Prostate gland (tissue), 2 donors: ENCODE data around the gene FHL1.

Experiments
- CTCF ChIP-seq, 4 experiments: fragments of 200-600 bp in 2 of 4; fragments of 450-650 bp in 2 of 4; sonication (generic) in 2 of 4; IDR thresholded peaks; 1 replicate in 3 of 4; 2 replicates in 1 of 4; pipeline ENCODE4 v1.5.1; 2016 to 2019; ENCODE audit warnings: antibody characterized with exemption in 4 of 4, mild to moderate bottlenecking in 2 of 4, moderate library complexity in 2 of 4
- POLR2A ChIP-seq: fragments of 450-650 bp; IDR thresholded peaks from one replicate; pipeline ENCODE4 v1.6.1; 2016; ENCODE audit warnings: antibody characterized with exemption, mild to moderate bottlenecking

DNA sequence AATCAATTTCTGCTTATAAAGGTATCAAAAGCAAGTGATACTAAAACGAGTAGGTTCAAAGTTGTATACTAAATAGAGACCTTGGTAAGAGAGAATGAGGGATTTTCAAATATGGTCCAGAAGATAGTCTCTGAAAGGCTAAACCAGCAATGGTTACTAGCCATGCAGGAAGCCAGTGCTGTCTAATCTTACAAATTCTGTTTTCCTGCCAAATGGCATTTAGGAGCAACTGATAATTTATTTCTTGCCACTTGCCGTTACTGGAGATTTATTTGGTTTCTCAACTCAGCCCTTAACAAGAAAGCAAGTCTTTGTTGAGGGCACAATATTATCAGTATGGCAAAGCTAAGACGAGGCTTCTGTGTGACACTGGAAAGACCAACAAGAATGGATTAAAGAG is 56.6 kb downstream of the FHL1 start:
- TF ChIP-seq POLR2A (no peak), CTCF (IDR thresholded peaks at IDR 0.05) (no peak)
